ENCODE data around the gene TSPAN18. TPM values are rescaled to one million over a fixed set of nuclear protein-coding genes. Genes with fewer than 3 reads are reported as not detected.

TSPAN18 gene
- total and polyA plus RNA-seq, 11 donors: 40.0 to 151 (median 74.9) TPM

GRCh38 chr11:44950031-44950624 lies 223.4 kb downstream of the TSPAN18 start:
- WGBS, 4 donors: 0 to 2% (median 0%) methylated on average over 32 to 63 of the region's 63 CpGs
- H3K9me3 ChIP-seq: no peaks in the 10 kb centered on the region
- DNase-seq (peak in 4 of 5 donors; percentile 50 to 74 (median 60)), ATAC-seq (peak in 1 of 4 donors; percentile 17)
- intact Hi-C loops (cut with DNase I): loop anchor here in 3 of 10 donors (5.0 kb wide), 3 partner anchors 72 to 387 kb away; no protein-coding TSS in a partner anchor
- no peak for TF ChIP-seq POLR2A (IDR thresholded peaks at IDR 0.05)
- TF ChIP-seq, protein P1, sequence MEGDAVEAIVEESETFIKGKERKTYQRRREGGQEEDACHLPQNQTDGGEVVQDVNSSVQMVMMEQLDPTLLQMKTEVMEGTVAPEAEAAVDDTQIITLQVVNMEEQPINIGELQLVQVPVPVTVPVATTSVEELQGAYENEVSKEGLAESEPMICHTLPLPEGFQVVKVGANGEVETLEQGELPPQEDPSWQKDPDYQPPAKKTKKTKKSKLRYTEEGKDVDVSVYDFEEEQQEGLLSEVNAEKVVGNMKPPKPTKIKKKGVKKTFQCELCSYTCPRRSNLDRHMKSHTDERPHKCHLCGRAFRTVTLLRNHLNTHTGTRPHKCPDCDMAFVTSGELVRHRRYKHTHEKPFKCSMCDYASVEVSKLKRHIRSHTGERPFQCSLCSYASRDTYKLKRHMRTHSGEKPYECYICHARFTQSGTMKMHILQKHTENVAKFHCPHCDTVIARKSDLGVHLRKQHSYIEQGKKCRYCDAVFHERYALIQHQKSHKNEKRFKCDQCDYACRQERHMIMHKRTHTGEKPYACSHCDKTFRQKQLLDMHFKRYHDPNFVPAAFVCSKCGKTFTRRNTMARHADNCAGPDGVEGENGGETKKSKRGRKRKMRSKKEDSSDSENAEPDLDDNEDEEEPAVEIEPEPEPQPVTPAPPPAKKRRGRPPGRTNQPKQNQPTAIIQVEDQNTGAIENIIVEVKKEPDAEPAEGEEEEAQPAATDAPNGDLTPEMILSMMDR (IDR thresholded peaks at IDR 0.05): no peak
- H3K4me3 ChIP-seq: peak overlapping the region; percentile 47 to 97 (median 88)
- H3K27ac ChIP-seq: peak overlapping the region; percentile 63 to 91 (median 84)
- H3K27me3 ChIP-seq: no peaks in the 10 kb centered on the region
- H3K4me1 ChIP-seq: peaks cover 0 to 72% (median 48%) of the 10 kb centered on the region in 12 donors
- H3K36me3 ChIP-seq: no peaks in the 10 kb centered on the region

DNA sequence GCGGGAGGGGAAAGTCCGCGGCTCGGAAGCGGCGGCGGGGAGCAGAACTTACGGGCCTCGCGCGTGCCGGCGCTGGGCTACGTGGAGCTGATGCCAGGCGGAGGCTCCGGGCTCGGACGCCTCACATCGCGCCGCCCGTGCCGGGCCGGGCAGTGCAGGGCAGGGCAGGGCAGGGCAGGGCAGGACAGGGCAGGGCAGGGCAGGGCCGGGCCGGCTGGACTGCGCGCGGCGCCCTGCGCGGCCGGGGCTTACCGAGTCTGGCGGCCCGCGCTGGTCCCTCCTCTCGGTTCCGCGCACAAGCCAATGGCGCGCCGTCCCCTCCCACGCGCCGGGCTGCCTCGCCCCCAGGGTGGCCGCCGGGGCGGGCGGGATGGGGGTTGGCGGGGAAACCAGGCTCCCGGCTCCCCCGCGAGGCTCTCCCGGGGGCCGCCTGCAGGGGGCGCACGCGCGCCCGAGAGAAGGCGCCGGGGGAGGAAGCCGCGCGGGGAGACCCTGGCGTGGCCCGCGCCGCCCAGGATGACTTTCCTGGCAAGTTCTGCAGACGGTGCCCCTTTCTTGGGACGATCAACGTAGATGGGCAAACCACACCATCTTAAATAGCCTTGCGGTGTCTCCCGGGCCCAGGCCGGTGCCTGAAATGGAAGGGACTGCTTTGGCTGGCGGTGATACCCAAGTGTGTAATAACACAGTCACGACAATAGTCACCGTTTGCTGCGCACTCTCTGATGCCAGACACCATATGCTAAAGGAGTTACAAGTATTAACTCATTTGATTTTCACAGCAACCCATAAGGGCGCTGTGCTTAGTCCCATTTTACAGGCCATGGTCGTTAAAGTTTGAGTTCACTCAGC lies 224.1 kb downstream of the TSPAN18 start, which contains the start of gene TP53I11:
TP53I11 (minus strand) TSS at position 259 of the 852 bp plus-strand sequence. CDS start 12,548 bp downstream, outside the sequence.
- Histone ChIP-seq H3K9me3 (no peaks in the 10 kb centered on the region), H3K4me3 (peak within 1 kb of the TSS; percentile 47 to 97 (median 88)), H3K4me1 (peaks cover 0 to 68% (median 44%) of the 10 kb centered on the region in 12 donors), H3K36me3 (no peaks in the 10 kb centered on the region), H3K27me3 (no peaks in the 10 kb centered on the region), H3K27ac (peak within 1 kb of the TSS; percentile 63 to 91 (median 84))
- ATAC-seq: peak; percentile 69 to 91 (median 83)
- peak; percentile 89 to 94 (median 91) for DNase-seq
- peak in 1 of 2 donors; percentile 92 for TF ChIP-seq POLR2A (IDR thresholded peaks at IDR 0.05)
- TF ChIP-seq, protein P1 (IDR thresholded peaks at IDR 0.05): peak; percentile 61 to 96 (median 90)
- intact Hi-C loops (cut with DNase I): loop anchor here in 3 of 10 donors (5.0 kb wide), 3 partner anchors 71 to 386 kb away; no protein-coding TSS in a partner anchor
- 7 to 85% (median 10%) methylated on average over 3 to 83 of the region's 83 CpGs for WGBS, 4 donors

DNA sequence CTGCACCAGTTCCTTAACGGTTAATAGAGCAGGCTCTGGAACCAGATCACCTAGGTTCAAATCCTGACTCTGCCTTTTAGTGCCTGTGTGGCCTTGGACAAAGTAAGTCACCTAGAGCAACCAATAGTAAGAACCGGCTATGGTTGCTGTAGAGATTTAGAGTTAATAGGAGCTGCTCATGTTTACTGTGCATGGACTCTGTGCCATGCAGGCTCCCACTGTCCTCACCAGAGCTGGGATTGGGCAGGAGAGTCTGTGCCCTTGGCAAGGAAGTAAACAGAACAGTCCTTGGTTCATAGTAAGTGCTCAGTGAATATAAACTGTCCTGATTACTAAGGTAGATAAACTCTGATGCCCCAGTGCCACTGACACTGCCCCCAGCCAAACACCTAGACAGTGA lies 225.3 kb downstream of the TSPAN18 start:
- 42 to 89% (median 70%) methylated on average over 2 of the region's 2 CpGs for WGBS, 4 donors
- intact Hi-C loops (cut with DNase I): loop anchor here in 3 of 10 donors (5.0 kb wide), 3 partner anchors 70 to 385 kb away; no protein-coding TSS in a partner anchor
- TF ChIP-seq, protein P1 (IDR thresholded peaks at IDR 0.05): no peak
- TF ChIP-seq POLR2A (IDR thresholded peaks at IDR 0.05): no peak
- Histone ChIP-seq H3K9me3 (no peaks in the 10 kb centered on the region), H3K27ac (no peak overlapping the region), H3K4me3 (no peak overlapping the region), H3K4me1 (peaks cover 0 to 68% (median 35%) of the 10 kb centered on the region in 12 donors), H3K36me3 (no peaks in the 10 kb centered on the region), H3K27me3 (no peaks in the 10 kb centered on the region)
- no peak for DNase-seq
- no peak for ATAC-seq
